ENCODE measurements around the gene IRF1. TPM values are rescaled to one million over a fixed set of nuclear protein-coding genes. Genes with fewer than 3 reads are reported as not detected.

The IRF1 gene
- total RNA-seq, 1 experiment from 2014 or later, result 30.1 TPM

GRCh38 chr5:132480042-132480441 is 10.5 kb downstream of the IRF1 start:
- ChIA-PET POLR2A (interaction anchor here (1.1 to 4.2 kb wide), 5 partner anchors 8 to 17 kb away, joined by 3 to 33 read pairs (median 4); partner anchors contain the start of gene IRF1), RAD21 (ENCODE audit: low non-redundant PET in 1 of 2, low total read pairs in 2 of 2, uncharacterized antibody in 2 of 2, unreplicated experiment in 2 of 2) (interaction anchor here in 1 of 2 experiments (0.6 to 1.0 kb wide), 2 partner anchors 10 to 206 kb away, joined by 3 to 6 read pairs; no protein-coding TSS in a partner anchor), CTCF (interaction anchor here (0.6 to 2.2 kb wide), 5 partner anchors 10 to 950 kb away, joined by 3 to 8 read pairs (median 4); partner anchors contain the start of gene IRF1)
- Histone ChIP-seq H3K27me3 (ENCODE audit: insufficient read depth, low read length) (no peaks in the 10 kb centered on the region), H3K9me3 (ENCODE audit: control insufficient read depth in 1 of 2, insufficient read depth in 1 of 2, low read depth in 1 of 2, low read length in 2 of 2) (no peaks in the 10 kb centered on the region), H3K4me2 (ENCODE audit: low read length) (no peak overlapping the region), H3K4me1 (ENCODE audit: control insufficient read depth in 1 of 2, insufficient read depth in 2 of 2, low read length in 2 of 2) (no peaks in the 10 kb centered on the region; a peak in 1 of 4 replicates), H2AFZ (ENCODE audit: low read depth, low read length, poor library complexity, severe bottlenecking) (no peak overlapping the region), H3K27ac (ENCODE audit: low read depth, low read length) (no peak overlapping the region), H3K9ac (ENCODE audit: low read length) (no peak overlapping the region), H4K20me1 (ENCODE audit: insufficient read depth) (no peaks in the 10 kb centered on the region), H3K79me2 (ENCODE audit: insufficient read depth, low read length) (no peaks in the 10 kb centered on the region), H3K36me3 (ENCODE audit: control insufficient read depth in 1 of 2, insufficient read depth in 2 of 2, low read length in 2 of 2) (peaks cover 12 to 19% of the 10 kb centered on the region in 2 experiments), H3K9me2 (ENCODE audit: insufficient read depth) (no peaks in the 10 kb centered on the region), H3K4me3 (replicated peaks in 1 of 2; ENCODE audit: low read depth in 1 of 2, low read length in 2 of 2) (no peak overlapping the region)
- no TSS peak for BruUV-seq (replicated peaks)
- ATAC-seq (no peak), DNase-seq (ENCODE audit: low read depth, low spot score) (no peak)
- TF ChIP-seq POLR2AphosphoS5 (IDR thresholded peaks at IDR 0.05; ENCODE audit: low read depth, low read length) (no peak), POLR2A (IDR thresholded peaks at IDR 0.05; ENCODE audit: borderline replicate concordance, extremely low read depth, insufficient read depth, insufficient read length) (no peak), SP1 (IDR thresholded peaks at IDR 0.05; ENCODE audit: low read depth) (no peak)
- intact Hi-C loops (cut with micrococcal nuclease), result no loop called here

- Histone ChIP-seq H3K9me3 (ENCODE audit: control insufficient read depth in 1 of 2, insufficient read depth in 1 of 2, low read depth in 1 of 2, low read length in 2 of 2) (no peaks in the 10 kb centered on the region), H3K4me2 (ENCODE audit: low read length) (no peak overlapping the region), H2AFZ (ENCODE audit: low read depth, low read length, poor library complexity, severe bottlenecking) (no peak overlapping the region), H4K20me1 (ENCODE audit: insufficient read depth) (no peaks in the 10 kb centered on the region), H3K4me1 (ENCODE audit: control insufficient read depth in 1 of 2, insufficient read depth in 2 of 2, low read length in 2 of 2) (no peaks in the 10 kb centered on the region; a peak in 1 of 4 replicates), H3K27me3 (ENCODE audit: insufficient read depth, low read length) (no peaks in the 10 kb centered on the region), H3K9ac (ENCODE audit: low read length) (no peak overlapping the region), H3K27ac (ENCODE audit: low read depth, low read length) (no peak overlapping the region), H3K79me2 (ENCODE audit: insufficient read depth, low read length) (no peaks in the 10 kb centered on the region), H3K9me2 (ENCODE audit: insufficient read depth) (no peaks in the 10 kb centered on the region), H3K4me3 (replicated peaks in 1 of 2; ENCODE audit: low read depth in 1 of 2, low read length in 2 of 2) (no peak overlapping the region), H3K36me3 (ENCODE audit: control insufficient read depth in 1 of 2, insufficient read depth in 2 of 2, low read length in 2 of 2) (peaks cover 9 to 14% of the 10 kb centered on the region in 2 experiments)
- intact Hi-C loops (cut with micrococcal nuclease), result no loop called here
- ATAC-seq, result no peak
- DNase-seq (ENCODE audit: low read depth, low spot score), result no peak
- RAD21 ChIA-PET (ENCODE audit: low non-redundant PET in 1 of 2, low total read pairs in 2 of 2, uncharacterized antibody in 2 of 2, unreplicated experiment in 2 of 2), result interaction anchor here in 1 of 2 experiments (1.0 kb wide), 1 partner anchor 11 kb away, joined by 3 read pairs; no protein-coding TSS in a partner anchor
- CTCF ChIA-PET, result interaction anchor here (0.6 to 2.2 kb wide), 4 partner anchors 11 to 949 kb away, joined by 3 to 8 read pairs (median 4); partner anchors contain the start of gene IRF1
- POLR2A ChIA-PET, result interaction anchor here (1.1 to 4.2 kb wide), 6 partner anchors 8 to 68 kb away, joined by 3 to 33 read pairs (median 4); partner anchors contain the start of gene IRF1
- BruUV-seq (replicated peaks), result no TSS peak
- TF ChIP-seq EGR1 (IDR thresholded peaks at IDR 0.05; ENCODE audit: low read depth) (no peak), SRF (IDR thresholded peaks at IDR 0.05; ENCODE audit: low read depth) (no peak), TCF7L2 (IDR thresholded peaks at IDR 0.05; ENCODE audit: borderline replicate concordance, extremely low read depth, insufficient read depth, insufficient read length) (no peak), REST (IDR thresholded peaks at IDR 0.05; ENCODE audit: low read depth) (no peak), POLR2AphosphoS5 (IDR thresholded peaks at IDR 0.05; ENCODE audit: low read depth, low read length) (no peak), EZH2phosphoT487 (IDR thresholded peaks at IDR 0.05; ENCODE audit: borderline replicate concordance) (no peak), FOSL1 (IDR thresholded peaks at IDR 0.05; ENCODE audit: low read depth) (no peak), RAD21 (IDR thresholded peaks at IDR 0.05; ENCODE audit: low read depth) (no peak), YY1 (IDR thresholded peaks at IDR 0.05; ENCODE audit: extremely low read depth, insufficient replicate concordance, low read depth, low read length) (no peak), ELF1 (IDR thresholded peaks at IDR 0.05; ENCODE audit: borderline replicate concordance, low read depth) (no peak)
These were observed 11.2 kb downstream of the IRF1 start for GRCh38 chr5:132479111-132479951.

All from HCT116 (cell line).